ENCODE data around the gene DNASE1. TPM values are rescaled to one million over a fixed set of nuclear protein-coding genes. Genes with fewer than 3 reads are reported as not detected.
A peak's percentile ranks its signal among the peaks of the same experiment; 100 is the strongest.

The DNASE1 gene
- polyA plus RNA-seq, 2 of the 4 experiments (the other 2 are of a cell fraction): 6.3 to 7.2 TPM

DNA sequence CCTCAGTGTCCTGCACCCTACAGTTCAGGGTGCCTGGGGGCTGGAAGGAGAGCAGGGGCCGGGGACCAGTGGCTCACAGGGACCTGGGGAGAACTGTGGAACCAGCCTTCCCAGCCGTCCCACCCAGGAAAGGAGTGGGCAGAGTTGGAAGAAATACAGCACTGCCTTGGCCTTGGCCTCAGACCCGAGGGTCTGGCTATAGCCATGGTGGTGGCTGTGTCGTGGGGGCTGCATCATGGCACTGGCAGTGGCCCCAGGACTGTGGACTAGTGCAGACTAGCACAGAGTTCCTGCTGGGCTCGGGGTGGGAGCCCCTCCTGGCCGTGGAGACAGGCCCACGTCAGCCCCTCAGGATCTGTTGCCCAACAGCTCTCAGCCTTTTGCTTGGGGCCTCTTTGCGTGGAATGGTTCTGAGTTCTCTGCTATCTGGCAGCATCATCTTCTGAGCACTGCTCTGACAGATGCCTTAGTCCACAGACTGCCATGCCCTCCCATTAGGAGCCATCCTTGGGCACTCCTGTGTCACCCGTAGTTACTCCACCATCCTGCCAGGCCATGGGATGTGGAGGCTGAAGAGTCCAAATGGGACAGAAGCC, 12.6 kb upstream of the DNASE1 start (continued):
- TF ChIP-seq RARB (CRISPR knock-in tag; IDR thresholded peaks at IDR 0.05): no peak
- TF ChIP-seq HOXB13 (CRISPR knock-in tag; IDR thresholded peaks at IDR 0.05; ENCODE audit: low read depth): no peak
- no peak for TF ChIP-seq CBX8 (IDR thresholded peaks at IDR 0.05)
- no peak for TF ChIP-seq HES2 (IDR thresholded peaks at IDR 0.05)
- TF ChIP-seq FOSL2 (IDR thresholded peaks at IDR 0.05): no peak
- no peak for TF ChIP-seq FOSL2 (CRISPR knock-in tag; IDR thresholded peaks at IDR 0.05)
- TF ChIP-seq KDM5A (IDR thresholded peaks at IDR 0.05): no peak

DNA sequence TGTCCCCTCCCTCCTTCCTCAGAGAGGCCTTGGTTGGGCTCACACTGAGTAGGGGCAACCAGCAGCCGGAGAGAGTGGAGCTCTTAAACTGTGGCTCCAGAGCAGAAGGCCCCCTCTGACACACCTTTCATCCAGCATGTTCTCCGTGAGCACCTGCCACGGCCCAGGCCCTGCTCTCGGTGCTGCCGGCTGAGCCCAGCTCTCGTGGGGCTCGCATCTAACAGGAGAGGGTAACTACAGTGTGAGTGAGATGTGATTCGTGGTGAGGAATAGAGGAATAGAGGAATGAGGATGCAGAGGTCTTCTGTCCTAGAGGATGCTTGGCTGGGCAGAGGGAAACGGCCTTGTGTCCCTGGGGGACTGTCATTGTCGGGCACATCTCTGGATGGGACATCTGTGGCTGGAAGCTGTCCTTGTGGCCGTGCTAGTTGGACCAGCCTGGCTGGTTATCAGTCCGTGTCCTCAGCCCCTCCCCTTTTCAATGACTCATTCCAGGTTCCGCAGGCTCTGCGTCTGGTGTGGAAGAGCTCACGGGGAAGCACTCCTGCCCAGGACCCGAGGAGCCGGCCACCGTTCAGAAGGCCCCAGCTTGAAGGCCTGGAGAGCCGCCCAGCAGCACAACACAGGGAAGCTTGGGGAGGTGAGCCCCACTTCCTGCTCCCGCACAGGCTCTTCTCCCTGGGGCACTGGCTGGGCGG, 11.9 kb upstream of the DNASE1 start:
- FAIRE-seq: no peak
- no peak for TF ChIP-seq ELK1 (IDR thresholded peaks at IDR 0.05; ENCODE audit: low read depth, low read length)
- Histone ChIP-seq H3K4me1 (peaks cover 19% of the 10 kb centered on the region), H3K4me2 (no peak overlapping the region), H3K27ac (no peak overlapping the region), H3K4me3 (no peak overlapping the region), H3K9me3 (no peaks in the 10 kb centered on the region)
- DNase-seq (ENCODE audit: low read depth in 1 of 2, low spot score in 1 of 2): no peak
- ChIA-PET CTCF (interaction anchor here (0.6 to 1.7 kb wide), 5 partner anchors 10 to 296 kb away, joined by 3 to 5 read pairs (median 3); partner anchors contain the start of gene CLUAP1), POLR2A (no interaction called here)
- WGBS (ENCODE audit: missing lambda C conversion rate): 72% methylated on average over 21 of the region's 21 CpGs
- ATAC-seq: peak in 1 of 2 experiments; percentile 52; a peak in 4 of 6 replicates

- DNase-seq (ENCODE audit: low read depth in 1 of 2, low spot score in 1 of 2) (no peak), ATAC-seq (no peak), FAIRE-seq (no peak)
- CTCF ChIA-PET: interaction anchor here (1.1 to 1.7 kb wide), 3 partner anchors 10 to 296 kb away, joined by 3 to 5 read pairs (median 3); no protein-coding TSS in a partner anchor
- POLR2A ChIA-PET: no interaction called here
- H3K9me3 ChIP-seq: no peaks in the 10 kb centered on the region
- 91% methylated on average over 14 of the region's 14 CpGs for WGBS (ENCODE audit: missing lambda C conversion rate)
- TF ChIP-seq TFCP2L1 (CRISPR knock-in tag; IDR thresholded peaks at IDR 0.05) (no peak), JUNB (IDR thresholded peaks at IDR 0.05) (no peak), HOXA7 (CRISPR knock-in tag; IDR thresholded peaks at IDR 0.05) (no peak)
- TF ChIP-seq, protein P1, sequence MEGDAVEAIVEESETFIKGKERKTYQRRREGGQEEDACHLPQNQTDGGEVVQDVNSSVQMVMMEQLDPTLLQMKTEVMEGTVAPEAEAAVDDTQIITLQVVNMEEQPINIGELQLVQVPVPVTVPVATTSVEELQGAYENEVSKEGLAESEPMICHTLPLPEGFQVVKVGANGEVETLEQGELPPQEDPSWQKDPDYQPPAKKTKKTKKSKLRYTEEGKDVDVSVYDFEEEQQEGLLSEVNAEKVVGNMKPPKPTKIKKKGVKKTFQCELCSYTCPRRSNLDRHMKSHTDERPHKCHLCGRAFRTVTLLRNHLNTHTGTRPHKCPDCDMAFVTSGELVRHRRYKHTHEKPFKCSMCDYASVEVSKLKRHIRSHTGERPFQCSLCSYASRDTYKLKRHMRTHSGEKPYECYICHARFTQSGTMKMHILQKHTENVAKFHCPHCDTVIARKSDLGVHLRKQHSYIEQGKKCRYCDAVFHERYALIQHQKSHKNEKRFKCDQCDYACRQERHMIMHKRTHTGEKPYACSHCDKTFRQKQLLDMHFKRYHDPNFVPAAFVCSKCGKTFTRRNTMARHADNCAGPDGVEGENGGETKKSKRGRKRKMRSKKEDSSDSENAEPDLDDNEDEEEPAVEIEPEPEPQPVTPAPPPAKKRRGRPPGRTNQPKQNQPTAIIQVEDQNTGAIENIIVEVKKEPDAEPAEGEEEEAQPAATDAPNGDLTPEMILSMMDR (IDR thresholded peaks at IDR 0.05): no peak
- H3K4me2 ChIP-seq: no peak overlapping the region
- H3K4me1 ChIP-seq: peaks cover 16% of the 10 kb centered on the region
- no peak overlapping the region for H3K27ac ChIP-seq
- no peak overlapping the region for H3K4me3 ChIP-seq
Observed at GRCh38 chr16:3643095-3643730, 11.3 kb upstream of the DNASE1 start.

DNA sequence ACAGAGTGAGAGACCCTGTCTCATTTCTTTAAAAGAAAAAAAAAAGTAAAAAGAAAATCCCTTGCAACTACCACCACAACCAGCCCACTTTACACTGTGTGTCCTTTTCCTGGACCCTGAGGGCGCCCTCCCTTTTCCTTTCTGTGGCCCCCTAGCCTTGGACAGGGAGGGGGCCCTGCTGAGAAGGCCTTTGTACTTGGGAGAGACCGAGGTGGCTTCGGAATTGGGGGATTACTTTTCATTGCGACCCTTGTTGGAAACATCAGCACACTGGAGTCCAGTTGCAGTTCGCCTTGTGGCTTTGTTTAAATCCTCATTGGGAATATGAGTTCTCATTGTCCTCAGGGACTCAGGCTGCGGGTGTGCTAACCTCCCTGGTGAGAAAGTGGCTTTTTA, 9.4 kb upstream of the DNASE1 start:
- FAIRE-seq (no peak), ATAC-seq (no peak), DNase-seq (ENCODE audit: low read depth in 1 of 2, low spot score in 1 of 2) (no peak)
- WGBS (ENCODE audit: missing lambda C conversion rate): 95% methylated on average over 6 of the region's 6 CpGs
- POLR2A ChIA-PET: no interaction called here
- H3K4me1 ChIP-seq: peaks cover 16% of the 10 kb centered on the region
- H3K4me2 ChIP-seq: no peak overlapping the region
- H3K27ac ChIP-seq: peak overlapping the region in 1 of 2 experiments; percentile 51; a peak in 1 of 6 replicates
- no peak for TF ChIP-seq REST (IDR thresholded peaks at IDR 0.05)
- TF ChIP-seq, protein P2, sequence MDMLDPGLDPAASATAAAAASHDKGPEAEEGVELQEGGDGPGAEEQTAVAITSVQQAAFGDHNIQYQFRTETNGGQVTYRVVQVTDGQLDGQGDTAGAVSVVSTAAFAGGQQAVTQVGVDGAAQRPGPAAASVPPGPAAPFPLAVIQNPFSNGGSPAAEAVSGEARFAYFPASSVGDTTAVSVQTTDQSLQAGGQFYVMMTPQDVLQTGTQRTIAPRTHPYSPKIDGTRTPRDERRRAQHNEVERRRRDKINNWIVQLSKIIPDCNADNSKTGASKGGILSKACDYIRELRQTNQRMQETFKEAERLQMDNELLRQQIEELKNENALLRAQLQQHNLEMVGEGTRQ (IDR thresholded peaks at IDR 0.05): no peak
- no peak for TF ChIP-seq EP300 (IDR thresholded peaks at IDR 0.05)
- TF ChIP-seq GATA3 (IDR thresholded peaks at IDR 0.05; ENCODE audit: borderline replicate concordance): no peak
- TF ChIP-seq HOXB13 (CRISPR knock-in tag; IDR thresholded peaks at IDR 0.05; ENCODE audit: low read depth): no peak
- H3K4me3 ChIP-seq: no peak overlapping the region
- H3K9me3 ChIP-seq: no peaks in the 10 kb centered on the region
- CTCF ChIA-PET: interaction anchor here (1.8 kb wide), 1 partner anchor 10 kb away, joined by 5 read pairs; the partner anchor contains the start of gene DNASE1
